Amygdala (tissue), 56 donors: ENCODE results near the gene PPP1R13B.

ENCODE experiments used
- DNase-seq, 56 donors: peaks; one replicate each; lab custom pipeline; 2025; lab: John Stamatoyannopoulos, UW

Gene PPP1R13B

GRCh38 chr14:103735022-103735421 lies 112.4 kb downstream of the PPP1R13B start:
- DNase-seq = no peak

DNA sequence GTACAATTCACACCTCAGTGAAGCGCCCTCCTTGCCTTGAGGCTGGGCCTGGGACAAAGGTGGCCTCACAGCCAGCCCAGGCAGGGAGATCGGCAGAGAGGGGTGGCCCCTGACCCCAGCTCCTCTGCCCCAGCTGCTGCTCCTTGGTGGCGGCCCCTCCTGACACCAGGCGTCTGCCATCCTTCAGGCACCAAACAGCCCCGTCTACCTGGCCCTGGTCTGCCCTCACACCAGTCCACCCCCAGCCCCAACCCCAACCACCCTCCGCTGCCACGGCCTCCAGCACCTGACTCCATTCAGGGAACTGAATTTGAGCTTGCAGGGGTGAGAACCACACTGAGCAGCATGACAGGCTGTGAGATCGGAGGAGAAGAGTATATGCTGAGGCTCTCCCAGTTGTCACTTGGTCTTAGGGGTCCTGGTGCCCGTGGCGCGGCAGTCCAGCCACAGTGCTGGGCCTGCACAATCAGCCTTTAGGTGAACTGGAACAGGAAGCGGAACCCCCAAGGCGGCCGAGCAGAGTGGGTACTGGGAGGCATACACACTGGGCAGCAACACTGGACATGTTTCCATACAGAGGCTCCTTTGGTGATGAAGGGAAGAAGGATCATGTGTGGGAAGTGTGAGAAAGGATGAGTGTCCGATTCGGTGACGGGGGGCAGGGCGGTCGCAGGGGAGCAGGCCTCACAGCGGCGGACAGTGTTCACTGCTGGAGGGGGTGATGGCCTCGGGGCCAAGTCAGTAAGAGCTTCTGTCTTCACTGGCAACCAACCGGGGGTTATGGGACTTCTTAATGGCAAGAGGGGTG lies 113.1 kb downstream of the PPP1R13B start:
- DNase-seq = no peak

DNA sequence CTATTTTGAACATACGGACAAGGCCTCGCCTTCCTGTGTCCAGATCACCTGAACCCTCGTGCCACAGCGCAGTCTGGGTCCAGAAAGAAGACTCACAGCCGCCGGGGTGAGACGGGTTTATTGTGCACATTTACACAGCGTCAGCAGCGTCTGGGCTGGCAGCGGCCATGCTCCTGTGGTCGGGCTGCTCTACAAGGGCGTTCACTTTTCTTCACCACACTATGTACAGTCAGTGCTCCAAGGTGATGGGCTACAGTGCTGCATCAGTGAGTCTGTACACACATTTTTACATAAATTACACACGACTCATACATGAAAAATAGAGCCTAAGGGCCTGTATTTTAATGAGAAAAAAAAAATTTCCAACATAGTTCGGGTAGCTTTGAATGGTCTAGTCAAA lies 113.7 kb downstream of the PPP1R13B start:
- DNase-seq = no peak

DNA sequence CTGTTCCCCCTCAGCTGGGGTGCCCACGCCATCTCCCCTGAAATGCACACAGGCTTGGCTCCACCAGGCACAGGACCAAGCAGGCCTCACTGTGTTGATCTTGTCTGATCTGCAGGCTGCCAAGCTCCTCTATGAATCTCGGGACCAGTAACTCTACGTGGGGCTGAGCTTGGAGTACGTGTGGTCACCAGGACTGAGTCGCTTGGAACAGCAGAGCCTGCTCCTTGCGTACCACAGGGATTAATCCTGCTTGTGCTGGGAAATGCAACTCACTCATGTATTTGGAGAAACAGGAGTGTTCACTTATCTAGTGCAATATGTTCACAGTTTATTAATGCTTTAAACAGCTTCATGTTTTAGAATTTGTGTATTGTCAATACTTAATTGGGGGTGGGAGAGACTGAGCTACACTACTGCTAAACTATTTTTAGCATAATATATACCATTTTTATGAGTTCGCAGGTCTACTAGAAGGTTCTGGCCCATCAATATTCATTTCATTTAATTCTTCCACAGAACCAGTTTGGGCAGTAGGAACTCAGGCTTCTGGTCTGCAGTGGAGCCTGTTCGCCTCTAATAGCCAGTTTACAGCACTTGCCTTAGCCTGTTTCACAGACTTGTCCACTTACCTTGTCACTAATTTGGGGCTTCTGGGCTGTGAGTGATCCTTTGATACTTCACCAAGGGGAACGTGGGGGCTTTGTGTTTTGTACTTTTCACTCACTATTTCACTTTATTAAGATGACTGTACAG lies 114.3 kb downstream of the PPP1R13B start:
- no peak for DNase-seq

DNA sequence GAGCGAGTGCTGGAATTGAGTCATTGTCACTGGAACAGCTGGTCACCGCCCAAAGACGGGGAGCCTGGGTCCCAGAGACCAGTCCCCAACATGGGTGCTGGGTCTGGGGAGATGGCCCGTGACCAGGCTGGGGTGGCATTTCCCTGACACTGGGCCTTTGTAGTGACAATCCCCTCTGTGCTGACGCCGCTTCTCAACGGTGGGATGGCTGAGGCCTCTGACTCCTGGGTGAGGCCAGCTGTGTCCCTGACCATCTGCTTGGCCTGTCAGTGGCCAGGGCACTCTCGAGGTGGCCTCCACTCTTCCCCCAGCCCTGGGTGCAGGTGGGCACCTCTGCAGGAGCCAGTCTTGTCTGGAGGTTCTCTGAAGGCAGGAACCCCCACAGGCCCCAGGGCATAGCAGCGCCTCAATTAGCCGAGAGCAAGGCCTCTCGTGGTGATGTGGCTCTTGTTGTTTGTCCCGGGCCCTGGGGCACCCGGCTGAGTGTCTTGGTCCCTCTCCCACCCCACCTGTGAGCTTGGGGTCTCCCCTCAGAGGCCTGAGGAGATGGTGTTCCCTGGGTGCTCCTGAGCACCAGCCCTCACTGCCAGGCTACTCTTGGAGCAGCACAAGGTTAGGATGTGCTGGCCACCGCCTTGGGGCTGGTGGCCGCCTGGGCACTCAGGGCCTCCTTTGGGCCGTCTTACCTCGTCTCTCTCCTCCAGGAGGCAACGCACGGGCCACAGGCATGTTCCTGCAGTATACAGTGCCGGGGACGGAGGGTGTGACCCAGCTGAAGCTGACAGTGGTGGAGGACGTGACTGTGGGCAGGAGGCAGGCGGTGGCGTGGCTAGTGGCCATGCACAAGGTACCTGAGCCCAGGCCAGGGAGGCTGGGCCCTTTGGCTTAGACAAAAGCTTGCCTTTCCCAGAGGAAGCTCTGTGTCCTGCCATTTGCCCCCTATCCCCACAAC lies 115.2 kb downstream of the PPP1R13B start:
- no peak for DNase-seq

- DNase-seq = no peak
Observed at GRCh38 chr14:103731481-103731880, 115.9 kb downstream of the PPP1R13B start.

- DNase-seq = peak in 1 of 56 donors; percentile 23
Observed at GRCh38 chr14:103730490-103731035, 116.8 kb downstream of the PPP1R13B start.

DNA sequence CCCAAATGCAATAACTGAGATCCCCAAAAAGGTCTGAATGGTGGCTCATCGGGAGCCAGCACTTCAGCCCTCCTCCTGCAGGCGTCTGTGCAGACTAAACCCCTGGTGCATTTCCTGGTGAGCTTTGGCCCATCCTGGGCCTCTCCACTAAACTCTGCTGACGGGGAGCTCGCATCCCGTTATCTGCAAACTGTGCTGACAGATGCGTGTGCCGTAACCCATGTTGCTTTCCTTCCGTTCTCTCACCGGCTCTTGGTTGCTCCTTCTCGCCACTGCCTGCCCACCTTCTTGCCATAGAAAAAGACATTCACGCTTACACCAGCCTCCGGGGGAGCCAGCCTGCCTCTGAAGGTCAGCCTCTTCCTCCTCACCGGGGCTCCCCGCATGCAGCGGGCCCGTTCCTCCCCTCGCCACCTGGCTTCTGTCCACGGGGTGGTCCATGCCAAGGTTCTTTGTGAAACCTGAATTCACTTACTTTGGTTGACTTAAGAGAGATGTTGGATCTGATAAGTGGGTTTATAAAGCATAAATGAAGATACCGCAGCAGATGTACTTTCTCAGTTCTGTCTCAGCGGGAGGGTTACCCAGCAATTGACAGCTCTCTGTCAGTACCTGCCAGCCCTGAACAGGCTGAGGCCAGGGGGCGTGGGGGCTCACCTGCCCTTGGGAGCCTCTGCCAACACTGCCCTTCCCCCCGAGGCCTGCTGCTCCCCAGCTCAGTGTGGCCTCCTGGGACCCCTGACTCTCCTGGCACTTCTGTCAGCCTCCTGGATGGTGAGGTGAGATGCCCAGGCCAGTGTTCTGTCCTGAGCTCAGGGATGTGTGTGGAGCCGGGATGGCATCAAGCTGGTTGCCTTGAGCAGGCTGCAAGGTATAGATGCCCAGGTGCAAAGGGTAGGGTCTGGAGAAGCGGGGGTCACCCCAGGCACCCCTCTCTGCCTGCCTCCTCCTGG lies 117.6 kb downstream of the PPP1R13B start:
- DNase-seq = no peak

- DNase-seq = no peak
Observed at GRCh38 chr14:103728721-103729120, 118.7 kb downstream of the PPP1R13B start.

GRCh38 chr14:103728141-103728540 lies 119.2 kb downstream of the PPP1R13B start:
- DNase-seq = no peak

DNA sequence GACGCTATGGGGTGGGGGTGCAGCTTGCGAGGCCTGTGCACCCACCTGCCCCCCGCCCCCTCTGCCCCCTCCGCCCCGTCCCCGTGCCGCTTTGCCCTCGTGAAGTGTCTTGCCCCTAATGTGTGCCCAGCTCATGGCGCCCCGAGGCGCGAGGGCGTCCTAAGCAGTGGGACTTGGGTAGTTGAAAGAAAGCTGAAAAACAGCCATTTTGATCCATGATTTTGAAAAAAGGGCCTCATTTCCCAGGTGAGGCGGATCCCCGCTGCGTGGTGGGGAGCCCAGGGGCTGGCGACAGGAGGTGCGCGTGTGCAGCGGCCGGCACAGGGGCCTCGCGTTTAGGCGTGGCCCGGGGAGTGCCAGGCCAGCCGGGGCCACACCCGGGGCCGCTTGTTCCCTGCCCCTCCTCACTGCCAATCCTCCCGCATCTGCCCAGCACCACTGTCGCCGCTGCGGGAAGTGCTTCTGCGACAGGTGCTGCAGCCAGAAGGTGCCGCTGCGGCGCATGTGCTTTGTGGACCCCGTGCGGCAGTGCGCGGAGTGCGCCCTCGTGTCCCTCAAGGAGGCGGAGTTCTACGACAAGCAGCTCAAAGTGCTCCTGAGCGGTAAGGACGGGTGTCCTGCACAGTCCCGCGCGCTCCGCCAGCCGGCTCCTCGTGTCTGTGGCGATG lies 119.9 kb downstream of the PPP1R13B start:
- DNase-seq = no peak

DNA sequence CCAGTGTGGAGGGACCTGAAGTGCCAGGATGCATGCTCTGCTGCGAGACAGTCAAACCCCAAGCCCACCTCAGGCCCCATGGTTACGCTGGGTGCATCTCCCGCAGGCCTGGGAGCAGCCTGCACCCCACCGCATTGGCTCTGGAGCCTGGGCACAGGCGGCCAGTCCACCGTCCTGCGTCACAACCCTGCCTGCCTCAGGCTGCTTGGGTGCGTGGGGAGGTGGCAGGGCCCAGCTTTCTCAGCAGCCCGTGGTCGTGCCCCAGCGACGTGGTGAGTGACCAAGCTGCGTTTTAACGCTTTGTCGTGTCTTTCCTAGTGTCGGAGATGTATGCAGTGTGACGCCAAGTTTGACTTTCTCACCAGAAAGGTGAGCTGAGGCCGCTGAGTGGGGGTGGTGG lies 120.9 kb downstream of the PPP1R13B start:
- no peak for DNase-seq

DNA sequence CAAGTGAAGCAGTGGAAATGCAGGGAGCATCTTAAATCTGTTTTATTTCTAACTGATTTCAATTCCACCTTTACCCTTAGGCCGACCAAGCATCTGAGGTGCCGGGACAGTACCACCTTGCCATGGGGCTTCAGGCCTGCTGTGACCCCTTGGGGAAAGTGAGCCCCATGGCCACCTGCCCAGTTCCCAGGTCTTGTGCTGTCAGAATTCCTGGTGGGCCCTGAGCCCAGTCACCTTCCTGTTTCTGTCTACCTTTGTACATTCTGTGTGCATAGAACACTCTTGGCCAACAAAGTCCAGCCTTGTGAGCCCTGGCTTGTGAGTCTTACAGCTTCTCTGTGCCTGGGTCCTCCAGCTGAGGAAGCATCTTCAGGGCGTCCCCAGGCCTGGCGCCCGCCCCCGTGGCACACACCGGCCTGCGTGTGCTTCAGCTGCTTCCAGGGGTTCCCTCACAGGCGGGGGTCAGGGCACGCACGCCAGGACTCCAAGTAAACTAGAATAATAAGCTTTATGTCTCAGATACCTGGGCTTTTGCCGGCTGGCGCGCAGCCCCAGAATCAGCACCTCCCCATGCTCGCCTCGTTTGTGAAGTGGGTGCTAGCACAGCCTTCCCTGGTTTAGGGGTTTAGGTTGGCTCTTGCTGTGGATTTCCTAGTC lies 121.5 kb downstream of the PPP1R13B start:
- DNase-seq = no peak

DNA sequence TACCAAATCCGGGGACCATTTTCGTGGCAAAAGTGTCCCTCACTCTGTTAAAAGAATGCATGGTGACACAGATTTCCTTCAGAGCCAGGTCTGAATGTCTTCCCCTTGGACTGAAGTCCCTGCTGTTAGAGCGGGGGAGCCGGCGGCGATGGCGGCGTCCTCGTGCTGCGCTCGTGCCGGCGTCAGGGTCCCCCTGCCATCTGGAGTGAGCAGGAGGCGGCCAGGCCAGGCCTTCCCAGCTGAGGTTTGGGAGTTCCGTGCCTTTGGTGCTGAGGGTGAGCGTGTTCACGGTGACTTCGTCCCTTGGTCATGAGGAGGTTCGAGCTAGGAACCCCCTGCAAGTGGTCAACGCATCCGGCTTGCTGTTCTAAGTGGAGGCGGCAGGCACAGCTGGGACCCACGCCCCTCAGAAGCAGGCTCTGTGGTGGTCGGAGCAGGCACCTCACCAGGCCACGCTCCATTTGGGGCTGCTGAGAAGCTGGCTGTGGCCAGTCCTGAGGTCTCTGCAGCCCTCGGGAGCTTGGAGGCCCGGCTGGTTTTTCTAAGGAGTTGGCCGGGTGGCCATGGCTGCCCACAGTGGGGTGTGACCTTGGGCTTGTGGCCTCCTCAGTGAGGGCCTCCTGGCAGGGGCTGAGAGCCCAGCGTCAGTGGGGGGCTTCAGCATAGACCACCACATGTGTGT lies 122.2 kb downstream of the PPP1R13B start:
- DNase-seq = no peak

GRCh38 chr14:103724116-103724515 lies 123.3 kb downstream of the PPP1R13B start:
- DNase-seq = peak in 44 of 56 donors; percentile 9 to 76 (median 50)

GRCh38 chr14:103723748-103724081 lies 123.7 kb downstream of the PPP1R13B start:
- no peak for DNase-seq

- peak in 15 of 56 donors; percentile 14 to 72 (median 37) for DNase-seq
Observed at GRCh38 chr14:103721334-103722120, 125.8 kb downstream of the PPP1R13B start.
